ENCODE measurements around the gene NBAS. TPM values are rescaled to one million over a fixed set of nuclear protein-coding genes. Genes with fewer than 3 reads are reported as not detected.

NBAS gene
- total RNA-seq, 1 experiment from 2014 or later = 33.4 TPM

DNA sequence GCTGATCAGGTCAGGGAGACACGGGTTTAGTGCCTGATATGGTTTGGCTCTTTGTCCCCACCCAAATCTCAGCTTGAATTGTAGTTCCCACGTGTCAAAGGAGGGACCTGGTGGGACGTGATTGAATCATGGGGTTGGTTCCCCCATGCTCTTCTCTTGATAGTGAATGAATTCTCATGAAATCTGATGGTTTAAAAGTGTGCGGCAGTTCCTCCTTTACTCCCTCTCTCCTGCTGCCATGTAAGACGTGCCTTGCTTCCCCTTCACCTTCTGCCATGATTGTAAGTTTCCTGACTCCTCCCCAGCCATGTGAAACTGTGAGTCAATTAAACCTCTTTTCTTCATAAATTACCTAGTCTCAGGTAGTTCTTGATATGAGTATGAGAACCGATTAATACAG lies 424.5 kb downstream of the NBAS start:
- H3K9me3 ChIP-seq (replicated peaks) = no peaks in the 10 kb centered on the region
- no peak for DNase-seq (ENCODE audit: low read depth in 1 of 2, low spot score in 2 of 2)
- H3K4me1 ChIP-seq (replicated peaks) = no peaks in the 10 kb centered on the region
- no peaks in the 10 kb centered on the region for H3K27me3 ChIP-seq (replicated peaks)
- no peaks in the 10 kb centered on the region for H3K36me3 ChIP-seq
- H3K27ac ChIP-seq = no peak overlapping the region
- H3K4me3 ChIP-seq = no peak overlapping the region

DNA sequence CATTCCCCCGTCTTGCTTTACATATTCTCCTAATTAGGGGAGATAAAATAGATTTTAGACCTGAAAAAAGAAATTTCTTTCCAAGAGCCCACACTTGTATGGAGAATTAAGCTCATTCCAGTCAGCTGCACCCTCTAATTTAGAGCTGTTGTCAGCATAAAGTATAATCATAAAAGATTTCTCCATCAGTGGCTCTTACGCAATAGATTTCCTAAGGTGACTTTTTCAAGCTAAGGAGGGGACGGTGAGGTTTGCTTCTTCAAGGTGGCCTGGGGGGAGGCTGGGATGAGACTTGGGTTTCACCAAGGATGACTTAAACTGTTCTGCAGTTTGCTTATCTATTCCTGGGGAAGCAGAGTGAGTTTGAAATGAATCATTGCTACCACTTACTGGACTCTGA lies 426.2 kb downstream of the NBAS start:
- H3K27me3 ChIP-seq (replicated peaks) = no peaks in the 10 kb centered on the region
- no peak overlapping the region for H3K4me3 ChIP-seq
- H3K9me3 ChIP-seq (replicated peaks) = no peaks in the 10 kb centered on the region
- H3K4me1 ChIP-seq (replicated peaks) = no peaks in the 10 kb centered on the region
- no peak for DNase-seq (ENCODE audit: low read depth in 1 of 2, low spot score in 2 of 2)
- H3K27ac ChIP-seq = no peak overlapping the region
- H3K36me3 ChIP-seq = no peaks in the 10 kb centered on the region

DNA sequence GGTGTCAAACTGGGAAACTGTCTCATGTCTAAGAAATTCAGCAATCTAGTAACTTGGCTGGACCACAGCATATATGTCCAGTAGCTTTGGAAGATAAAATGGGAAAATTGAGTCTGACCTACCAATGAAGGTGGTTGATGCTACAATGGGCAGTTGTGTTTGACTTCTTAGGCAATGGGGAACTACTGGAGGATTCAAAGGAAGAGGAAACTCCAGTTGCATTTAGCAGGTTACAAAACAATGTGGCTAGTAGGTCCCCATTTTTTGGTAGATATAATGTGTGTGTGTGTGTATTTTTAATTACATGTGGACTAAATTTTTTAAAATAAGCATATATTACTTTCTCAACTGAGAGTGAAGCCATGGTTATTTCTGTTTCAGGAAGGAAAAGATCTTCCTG lies 427.7 kb downstream of the NBAS start:
- H3K36me3 ChIP-seq = no peaks in the 10 kb centered on the region
- DNase-seq (ENCODE audit: low read depth in 1 of 2, low spot score in 2 of 2) = no peak
- H3K9me3 ChIP-seq (replicated peaks) = no peaks in the 10 kb centered on the region
- no peak overlapping the region for H3K27ac ChIP-seq
- no peaks in the 10 kb centered on the region for H3K4me1 ChIP-seq (replicated peaks)
- no peaks in the 10 kb centered on the region for H3K27me3 ChIP-seq (replicated peaks)
- no peak overlapping the region for H3K4me3 ChIP-seq

DNA sequence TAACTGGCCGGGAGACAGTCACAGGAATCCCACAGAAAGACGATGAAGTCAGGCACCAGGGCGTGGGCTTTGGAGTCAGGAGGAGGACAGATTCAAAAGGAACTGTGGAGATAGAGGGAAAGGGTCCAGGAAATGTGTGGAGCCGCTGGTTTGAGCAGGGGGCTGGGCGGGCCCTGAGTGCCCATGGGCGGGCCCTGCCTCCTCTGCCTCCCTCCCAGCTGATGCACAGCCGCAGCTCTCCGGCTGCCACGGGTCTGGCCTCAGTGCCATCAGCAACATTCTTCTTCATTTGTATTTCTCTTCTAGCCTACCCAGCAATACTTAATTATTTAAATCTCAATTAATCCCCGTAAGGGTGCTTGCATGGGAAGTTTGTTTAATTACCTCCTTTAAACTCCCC lies 432.3 kb downstream of the NBAS start:
- no peaks in the 10 kb centered on the region for H3K36me3 ChIP-seq
- no peaks in the 10 kb centered on the region for H3K27me3 ChIP-seq (replicated peaks)
- no peak overlapping the region for H3K4me3 ChIP-seq
- no peak overlapping the region for H3K27ac ChIP-seq
- DNase-seq (ENCODE audit: low read depth in 1 of 2, low spot score in 2 of 2) = no peak
- H3K4me1 ChIP-seq (replicated peaks) = no peaks in the 10 kb centered on the region
- no peaks in the 10 kb centered on the region for H3K9me3 ChIP-seq (replicated peaks)

DNA sequence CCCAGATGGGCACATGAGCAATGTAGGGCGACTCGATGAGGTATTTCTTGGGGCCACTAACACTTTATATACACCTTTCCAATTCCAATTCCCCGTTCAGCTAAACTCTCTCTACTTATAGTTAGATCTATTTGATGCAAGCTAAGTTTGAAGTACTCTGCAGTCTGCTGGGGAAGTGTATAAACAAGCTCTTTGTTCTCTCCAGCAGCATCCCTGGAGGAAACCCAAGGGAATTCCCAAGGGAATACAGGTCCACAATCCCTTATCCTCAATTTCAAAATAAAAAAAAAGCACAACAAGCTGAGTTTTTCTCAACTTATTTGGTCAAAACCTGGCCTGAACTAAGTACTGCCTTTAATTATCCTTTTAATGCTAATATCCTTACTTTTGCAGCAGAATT lies 433.3 kb downstream of the NBAS start:
- DNase-seq (ENCODE audit: low read depth in 1 of 2, low spot score in 2 of 2) = no peak
- Histone ChIP-seq H3K4me3 (no peak overlapping the region), H3K4me1 (replicated peaks) (no peaks in the 10 kb centered on the region), H3K27me3 (replicated peaks) (no peaks in the 10 kb centered on the region), H3K36me3 (no peaks in the 10 kb centered on the region), H3K9me3 (replicated peaks) (no peaks in the 10 kb centered on the region), H3K27ac (no peak overlapping the region)

DNA sequence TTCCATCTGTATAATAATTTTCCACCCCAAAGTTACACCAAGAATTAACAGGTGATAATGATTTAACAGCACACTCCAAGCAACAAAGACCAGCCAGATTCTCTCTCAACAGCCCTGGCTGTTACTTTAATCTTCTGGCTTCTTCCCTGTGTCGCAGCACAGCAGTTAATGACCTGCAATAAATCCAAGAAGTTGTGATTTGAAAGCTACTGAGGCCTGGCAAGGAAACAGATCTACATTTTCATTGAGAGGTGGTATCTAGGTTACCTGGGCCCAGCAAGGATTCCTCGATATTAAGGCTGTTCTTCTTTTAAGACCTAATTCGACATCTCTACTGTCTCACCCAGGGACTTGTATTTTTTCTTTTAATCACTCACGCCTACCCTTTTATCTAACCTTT lies 433.8 kb downstream of the NBAS start:
- H3K4me3 ChIP-seq = no peak overlapping the region
- H3K4me1 ChIP-seq (replicated peaks) = no peaks in the 10 kb centered on the region
- no peaks in the 10 kb centered on the region for H3K36me3 ChIP-seq
- H3K27me3 ChIP-seq (replicated peaks) = no peaks in the 10 kb centered on the region
- H3K9me3 ChIP-seq (replicated peaks) = no peaks in the 10 kb centered on the region
- no peak overlapping the region for H3K27ac ChIP-seq
- DNase-seq (ENCODE audit: low read depth in 1 of 2, low spot score in 2 of 2) = no peak

DNA sequence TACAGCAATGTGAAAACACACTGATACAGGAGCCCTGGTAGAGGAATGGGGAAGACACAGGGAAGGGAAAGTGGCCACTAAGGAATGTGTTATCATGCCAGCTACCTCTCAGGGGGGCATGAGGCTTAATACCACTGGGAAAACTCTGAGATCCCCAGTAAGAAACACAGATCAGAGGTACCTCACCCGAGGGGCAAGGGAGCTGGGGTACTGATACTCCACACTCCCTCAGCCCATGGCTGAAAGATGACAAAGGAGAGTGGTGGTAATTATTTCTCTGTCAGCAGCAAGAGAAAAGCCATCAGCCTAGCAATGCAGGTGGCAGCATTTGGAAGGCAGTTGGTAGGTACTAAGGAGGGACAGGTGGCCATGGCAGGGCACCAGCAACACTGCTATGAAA lies 434.8 kb downstream of the NBAS start:
- DNase-seq (ENCODE audit: low read depth in 1 of 2, low spot score in 2 of 2) = no peak
- no peak overlapping the region for H3K27ac ChIP-seq
- H3K4me1 ChIP-seq (replicated peaks) = no peaks in the 10 kb centered on the region
- H3K4me3 ChIP-seq = no peak overlapping the region
- H3K27me3 ChIP-seq (replicated peaks) = no peaks in the 10 kb centered on the region
- H3K9me3 ChIP-seq (replicated peaks) = no peaks in the 10 kb centered on the region
- no peaks in the 10 kb centered on the region for H3K36me3 ChIP-seq

DNA sequence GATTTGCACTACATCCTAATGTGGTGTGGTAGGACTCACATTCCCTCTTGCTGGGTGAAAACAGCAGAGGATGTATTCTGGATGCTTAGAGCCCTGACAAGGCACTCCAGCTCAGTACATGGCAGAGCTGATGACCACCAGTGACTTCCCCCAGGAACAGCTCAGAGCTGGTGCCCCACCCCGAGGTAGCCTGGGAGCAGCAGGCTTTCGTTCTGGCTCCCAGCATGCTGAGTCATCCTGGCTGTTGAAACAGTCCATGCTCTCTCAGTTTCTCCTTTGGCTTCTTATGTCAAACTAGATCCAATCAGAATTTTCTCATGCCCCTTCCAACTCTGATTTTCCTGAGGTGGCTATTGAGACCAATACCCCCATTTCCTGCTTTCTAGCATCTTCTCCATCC lies 438.2 kb downstream of the NBAS start:
- no peak for DNase-seq (ENCODE audit: low read depth in 1 of 2, low spot score in 2 of 2)
- H3K4me1 ChIP-seq (replicated peaks) = no peaks in the 10 kb centered on the region
- H3K27ac ChIP-seq = no peak overlapping the region
- H3K4me3 ChIP-seq = no peak overlapping the region
- no peaks in the 10 kb centered on the region for H3K27me3 ChIP-seq (replicated peaks)
- no peaks in the 10 kb centered on the region for H3K9me3 ChIP-seq (replicated peaks)
- no peaks in the 10 kb centered on the region for H3K36me3 ChIP-seq

DNA sequence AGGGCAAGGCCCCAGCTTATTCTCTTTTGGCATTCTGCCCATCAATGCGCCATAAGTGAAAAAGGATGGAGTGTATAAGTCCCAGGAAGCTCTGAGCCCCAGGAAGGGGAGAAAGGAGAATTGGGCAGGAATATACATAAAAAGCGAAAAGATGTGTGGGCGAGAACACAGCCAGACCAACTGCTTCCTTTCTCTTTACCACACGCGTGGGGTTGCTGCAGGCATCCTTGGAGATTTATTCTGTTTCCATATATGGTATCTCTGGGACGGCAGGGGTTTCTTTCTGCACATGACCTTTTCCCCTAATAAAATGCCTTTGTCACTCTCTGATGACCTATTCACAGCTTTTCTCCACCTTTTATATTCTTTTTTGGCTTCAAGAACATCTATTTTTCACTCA lies 440.5 kb downstream of the NBAS start:
- no peaks in the 10 kb centered on the region for H3K4me1 ChIP-seq (replicated peaks)
- H3K4me3 ChIP-seq = no peak overlapping the region

DNA sequence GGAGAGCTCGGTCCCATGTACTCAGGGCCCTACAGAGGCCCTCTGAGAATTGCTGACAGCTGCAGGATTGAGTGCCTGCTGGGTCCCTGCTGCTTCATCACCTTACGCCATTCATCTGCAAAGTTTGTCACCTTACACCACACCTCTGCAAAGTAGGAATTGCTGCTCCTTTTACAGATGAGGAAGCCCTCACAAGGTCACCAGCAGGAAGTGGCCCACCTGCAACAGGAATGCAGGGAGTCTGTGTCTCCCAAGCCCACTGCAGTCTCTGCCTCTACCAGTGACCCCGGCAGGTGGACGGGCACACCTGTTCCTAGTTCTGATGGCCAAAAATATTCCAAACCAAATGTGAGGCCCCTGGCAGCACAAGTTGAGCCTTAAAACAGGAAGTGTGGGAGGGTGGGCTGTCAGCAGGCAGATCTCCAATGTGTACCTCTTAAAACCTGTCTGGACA lies 441.4 kb downstream of the NBAS start:
- H3K36me3 ChIP-seq = no peaks in the 10 kb centered on the region
- no peaks in the 10 kb centered on the region for H3K27me3 ChIP-seq (replicated peaks)
- DNase-seq (ENCODE audit: low read depth in 1 of 2, low spot score in 2 of 2) = no peak
- H3K27ac ChIP-seq = no peak overlapping the region
- no peak overlapping the region for H3K4me3 ChIP-seq
- no peaks in the 10 kb centered on the region for H3K9me3 ChIP-seq (replicated peaks)
- no peaks in the 10 kb centered on the region for H3K4me1 ChIP-seq (replicated peaks)

More for the DNA sequence above, 440.5 kb downstream of the NBAS start:
- H3K36me3 ChIP-seq = no peaks in the 10 kb centered on the region
- no peaks in the 10 kb centered on the region for H3K9me3 ChIP-seq (replicated peaks)
- H3K27ac ChIP-seq = no peak overlapping the region
- no peak for DNase-seq (ENCODE audit: low read depth in 1 of 2, low spot score in 2 of 2)
- H3K27me3 ChIP-seq (replicated peaks) = no peaks in the 10 kb centered on the region

DNA sequence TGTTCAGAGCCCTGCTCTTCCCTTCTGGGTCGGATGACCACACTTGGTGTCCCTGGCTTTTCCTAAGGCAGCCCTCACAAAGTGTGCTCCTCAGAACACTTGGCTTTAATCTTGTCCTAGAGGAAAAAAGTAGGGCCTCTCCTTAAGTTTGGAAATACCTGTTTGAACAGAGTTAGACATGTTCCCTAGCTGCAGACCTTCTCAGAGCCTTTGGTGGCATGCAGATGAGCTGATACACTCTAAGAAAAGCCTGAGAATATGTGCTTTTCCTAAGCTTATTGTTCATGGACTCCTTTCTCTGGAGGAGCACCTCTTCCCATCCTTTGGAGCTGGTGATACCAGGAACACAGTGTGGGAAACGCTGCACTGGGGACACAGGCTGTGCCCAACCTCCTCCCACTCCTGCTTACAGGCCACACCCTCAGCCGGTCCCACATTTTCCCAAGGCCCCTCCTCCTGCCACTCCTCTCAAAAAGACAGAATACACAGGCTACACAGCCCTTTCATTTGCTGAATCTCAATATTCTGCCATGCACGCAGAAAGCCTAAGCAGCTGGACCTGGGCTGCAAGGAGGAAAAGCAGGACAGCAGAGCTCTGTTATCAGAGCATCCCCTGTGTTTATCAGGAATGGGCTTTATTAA lies 443.6 kb downstream of the NBAS start:
- no peak for DNase-seq (ENCODE audit: low read depth in 1 of 2, low spot score in 2 of 2)
- no peaks in the 10 kb centered on the region for H3K27me3 ChIP-seq (replicated peaks)
- H3K36me3 ChIP-seq = no peaks in the 10 kb centered on the region
- no peak overlapping the region for H3K27ac ChIP-seq
- H3K9me3 ChIP-seq (replicated peaks) = no peaks in the 10 kb centered on the region
- H3K4me1 ChIP-seq (replicated peaks) = no peaks in the 10 kb centered on the region
- H3K4me3 ChIP-seq = no peak overlapping the region

Other genes with a start within 250 kb of the NBAS start
- 140 and 142 TPM in 2 replicates for gene DDX1, start 30.5 kb upstream of the NBAS start, total RNA-seq (2014; rRNA removed; shearing (Covaris generic))